ENCODE measurements around the gene LBX2. TPM values are rescaled to one million over a fixed set of nuclear protein-coding genes. Genes with fewer than 3 reads are reported as not detected.

Gene LBX2
- total and polyA plus RNA-seq, 9 of the 15 experiments (the other 6 are each of a cell fraction or from before 2014, with no cell fraction given), result 0.39 to 6.2 (median 1.8) TPM; not detected in 1

- TF ChIP-seq SRF (CRISPR knock-in tag; IDR thresholded peaks at IDR 0.05) (peak in 1 of 2 experiments; percentile 77; a peak in 1 of 4 replicates), RFX5 (IDR thresholded peaks at IDR 0.05; ENCODE audit: low read depth, low read length) (no peak), ZNF639 (CRISPR knock-in tag; conservative IDR thresholded peaks at IDR 0.05 in 1 of 2, IDR thresholded peaks at IDR 0.05 in 1 of 2) (peak in 1 of 2 experiments; percentile 84; a peak in 1 of 4 replicates), SREBF1 (IDR thresholded peaks at IDR 0.05; ENCODE audit: borderline replicate concordance, low read depth, low read length) (peak; percentile 64; the same call in 1 of the 2 replicates), U2AF2 (optimal IDR thresholded peaks at IDR 0.05; ENCODE audit: low read depth, low read length) (no peak), NELFE (IDR thresholded peaks at IDR 0.05; ENCODE audit: insufficient read depth, insufficient read length) (no peak), ETS2 (tag; IDR thresholded peaks at IDR 0.05; ENCODE audit: borderline replicate concordance, poor library complexity, severe bottlenecking) (no peak), RUNX1 (IDR thresholded peaks at IDR 0.05; ENCODE audit: low read depth) (no peak), IRF9 (tag; IDR thresholded peaks at IDR 0.05) (no peak), CBX5 (IDR thresholded peaks at IDR 0.05; ENCODE audit: borderline replicate concordance, low read depth) (no peak), THRB (CRISPR knock-in tag; conservative IDR thresholded peaks at IDR 0.05) (no peak; the same call in 1 of the 2 replicates), MYNN (IDR thresholded peaks at IDR 0.05) (no peak), MYNN (CRISPR knock-in tag; IDR thresholded peaks at IDR 0.05) (no peak), RHOXF2B (CRISPR knock-in tag; conservative IDR thresholded peaks at IDR 0.05) (no peak), ZNF174 (CRISPR knock-in tag; IDR thresholded peaks at IDR 0.05) (no peak), SIN3B (IDR thresholded peaks at IDR 0.05; ENCODE audit: low read depth) (peak; percentile 81), ESRRA (IDR thresholded peaks at IDR 0.05; ENCODE audit: borderline replicate concordance, low read depth) (peak; percentile 73; the same call in 1 of the 2 replicates), EP400 (IDR thresholded peaks at IDR 0.05) (peak; percentile 86), LARP7 (IDR thresholded peaks at IDR 0.05) (no peak), SP1 (CRISPR knock-in tag; IDR thresholded peaks at IDR 0.05) (peak; percentile 100), TAL1 (IDR thresholded peaks at IDR 0.05) (0 out of 2 replicates have a peak, but pooled peaks have one; percentile 6), CBFA2T2 (conservative IDR thresholded peaks at IDR 0.05) (no peak), BRF2 (IDR thresholded peaks at IDR 0.05; ENCODE audit: borderline replicate concordance, insufficient read depth, insufficient read length) (no peak), MAFG (tag; conservative IDR thresholded peaks at IDR 0.05) (no peak; the same call in 1 of the 2 replicates)
These were observed 44.5 kb downstream of the LBX2 start, which contains the start of gene INO80B (continued) for GRCh38 chr2:74454654-74455511.

All from K562 (cell line).